Calu3 (cell line): ENCODE results near the gene RANBP3. TPM values are rescaled to one million over a fixed set of nuclear protein-coding genes. Genes with fewer than 3 reads are reported as not detected.

ENCODE experiments used
- BruUV-seq: library from RNA; stranded (reverse); fragments of 400-500 nt; replicated peaks from 2 replicates; lab custom pipeline; 2021; lab: Mats Ljungman, UMichigan
- CTCF ChIA-PET: fragments of 300-600 bp; sonication (Branson Sonifier 250); formaldehyde crosslinking; loops from one replicate; lab custom pipeline; 2022; ENCODE audit warnings: antibody characterized with exemption; lab: Charles Lee
- DNase-seq: peaks from one replicate; pipeline ENCODE4 v3.0.0; 2022
- H3K27ac Mint-ChIP-seq: one replicate; pipeline ENCODE4 v1.8.0; 2022; ENCODE audit warnings: mixed read lengths; ENCODE audit not compliant: unreplicated experiment
- H3K27me3 Mint-ChIP-seq: one replicate; pipeline ENCODE4 v1.8.0; 2022; ENCODE audit warnings: mixed read lengths; ENCODE audit not compliant: unreplicated experiment
- H3K36me3 Mint-ChIP-seq: one replicate; pipeline ENCODE4 v1.8.0; 2022; ENCODE audit warnings: mild to moderate bottlenecking, moderate library complexity, mixed read lengths; ENCODE audit not compliant: insufficient read depth, unreplicated experiment
- H3K4me1 Mint-ChIP-seq: one replicate; pipeline ENCODE4 v1.8.0; 2022; ENCODE audit warnings: mild to moderate bottlenecking, low read depth, mixed read lengths; ENCODE audit not compliant: unreplicated experiment
- H3K4me3 Mint-ChIP-seq: one replicate; pipeline ENCODE4 v1.8.0; 2022; ENCODE audit warnings: mild to moderate bottlenecking, low read depth, moderate library complexity, mixed read lengths; ENCODE audit not compliant: unreplicated experiment
- H3K9me3 Mint-ChIP-seq: one replicate; pipeline ENCODE4 v1.8.0; 2022; ENCODE audit warnings: low read depth, mixed read lengths; ENCODE audit not compliant: unreplicated experiment
- CTCF ChIP-seq: fragments of 200-600 bp; IDR thresholded peaks from one replicate; pipeline ENCODE4 v1.8.0; 2022; ENCODE audit warnings: antibody characterized with exemption; ENCODE audit not compliant: unreplicated experiment
- intact Hi-C: fragments of 100-400 bp; cut with micrococcal nuclease; formaldehyde crosslinking; loops from one replicate; pipeline ENCODE4 v1.10.0; 2022; ENCODE audit not compliant: unreplicated experiment
- total RNA-seq: library from RNA; stranded (reverse); gene quantifications from 2 replicates; pipeline ENCODE4 v1.2.3, GENCODE V29; 2022

RANBP3 gene
- total RNA-seq, 1 experiment from 2014 or later, result 58.4 TPM

- Mint-ChIP-seq H3K4me3 (no peak overlapping the region), H3K4me1 (peaks cover 9% of the 10 kb centered on the region), H3K36me3 (peaks cover 12% of the 10 kb centered on the region), H3K27me3 (no peaks in the 10 kb centered on the region), H3K9me3 (no peaks in the 10 kb centered on the region), H3K27ac (no peak overlapping the region)
- DNase-seq, result no peak
- intact Hi-C loops, result no loop called here
- CTCF ChIA-PET, result interaction anchor here (0.6 kb wide), 1 partner anchor 136 kb away, joined by 3 read pairs; no protein-coding TSS in a partner anchor
- BruUV-seq, result no TSS peak
- no peak for TF ChIP-seq CTCF
These were observed 5.5 kb upstream of the RANBP3 start for GRCh38 chr19:5983367-5983955.

GRCh38 chr19:5978606-5979552, 939 bp upstream of the RANBP3 start:
- peak overlapping the region; percentile 94 for H3K4me3 Mint-ChIP-seq
- no peak for TF ChIP-seq CTCF
- CTCF ChIA-PET, result interaction anchor here (1.5 kb wide), 1 partner anchor 147 kb away, joined by 3 read pairs; no protein-coding TSS in a partner anchor
- H3K4me1 Mint-ChIP-seq, result peaks cover 30% of the 10 kb centered on the region
- intact Hi-C loops, result no loop called here
- peak overlapping the region; percentile 57 for H3K27ac Mint-ChIP-seq
- TSS peak; percentile 67 for BruUV-seq
- H3K27me3 Mint-ChIP-seq, result no peaks in the 10 kb centered on the region
- no peaks in the 10 kb centered on the region for H3K9me3 Mint-ChIP-seq
- DNase-seq, result no peak
- H3K36me3 Mint-ChIP-seq, result peaks cover 49% of the 10 kb centered on the region

GRCh38 chr19:5977222-5977784, 637 bp downstream of the RANBP3 start:
- Mint-ChIP-seq H3K4me1 (peaks cover 30% of the 10 kb centered on the region), H3K4me3 (peak overlapping the region; percentile 94), H3K9me3 (no peaks in the 10 kb centered on the region), H3K36me3 (peaks cover 49% of the 10 kb centered on the region), H3K27ac (peak overlapping the region; percentile 84), H3K27me3 (no peaks in the 10 kb centered on the region)
- no TSS peak for BruUV-seq
- intact Hi-C loops, result no loop called here
- no peak for DNase-seq
- no peak for TF ChIP-seq CTCF
- CTCF ChIA-PET, result no interaction called here

- intact Hi-C loops, result no loop called here
- H3K27me3 Mint-ChIP-seq, result no peaks in the 10 kb centered on the region
- peaks cover 30% of the 10 kb centered on the region for H3K4me1 Mint-ChIP-seq
- H3K4me3 Mint-ChIP-seq, result peak overlapping the region; percentile 94
- peak overlapping the region; percentile 84 for H3K27ac Mint-ChIP-seq
- TSS peak; percentile 22 for BruUV-seq
- DNase-seq, result no peak
- no peak for TF ChIP-seq CTCF
- CTCF ChIA-PET, result interaction anchor here (0.5 to 0.6 kb wide), 2 partner anchors 34 to 76 kb away, joined by 3 to 4 read pairs; no protein-coding TSS in a partner anchor
- H3K9me3 Mint-ChIP-seq, result no peaks in the 10 kb centered on the region
- peaks cover 49% of the 10 kb centered on the region for H3K36me3 Mint-ChIP-seq
These were observed 1.2 kb downstream of the RANBP3 start for GRCh38 chr19:5976768-5977167.
